SK-N-SH treated with all-trans-retinoic acid at 6 μM for 48 hours (cell line): ENCODE data around the gene PEAK3.

ENCODE experiments used
- ATAC-seq: fragments of 200-7000 bp; cut with Tn5 transposase; 3 replicates; pipeline ENCODE4 v1.9.1; 2020; ENCODE audit warnings: mild to moderate bottlenecking, moderate library complexity
- ARNTL ChIP-seq: fragments of 450-650 bp; formaldehyde crosslinking; IDR thresholded peaks from 2 replicates; pipeline ENCODE4 v1.5.0; 2020; ENCODE audit warnings: low read depth, mild to moderate bottlenecking, moderate library complexity, borderline replicate concordance
- BACH2 ChIP-seq: fragments of 250-450 bp; sonication (Bioruptor Pico); IDR thresholded peaks from 2 replicates; pipeline ENCODE4 v1.9.0; 2021; ENCODE audit warnings: mild to moderate bottlenecking, borderline replicate concordance
- CREB5 ChIP-seq: fragments of 250-450 bp; sonication (Bioruptor Pico); IDR thresholded peaks from 2 replicates; pipeline ENCODE4 v1.5.1; 2020; ENCODE audit warnings: low read depth, mild to moderate bottlenecking, moderate library complexity
- CSDC2 ChIP-seq: fragments of 250-450 bp; sonication (Bioruptor Pico); IDR thresholded peaks from 2 replicates; pipeline ENCODE4 v1.5.0; 2020; ENCODE audit warnings: mild to moderate bottlenecking, moderate library complexity
- ISL1 ChIP-seq: fragments of 250-450 bp; sonication (Bioruptor Pico); IDR thresholded peaks from 2 replicates; pipeline ENCODE4 v2.1.2; 2022; ENCODE audit warnings: mild to moderate bottlenecking, moderate library complexity
- OSR1 ChIP-seq: fragments of 250-450 bp; sonication (Bioruptor Pico); IDR thresholded peaks from 2 replicates; pipeline ENCODE4 v1.8.0; 2022; ENCODE audit warnings: moderate library complexity, mild to moderate bottlenecking, inconsistent platforms
- POU6F1 ChIP-seq: fragments of 250-450 bp; sonication (Bioruptor Pico); IDR thresholded peaks from 2 replicates; pipeline ENCODE4 v1.8.0; 2021; ENCODE audit warnings: low read depth, mild to moderate bottlenecking, moderate library complexity, borderline replicate concordance
- PPARA ChIP-seq: fragments of 250-450 bp; sonication (Bioruptor Pico); IDR thresholded peaks from 2 replicates; pipeline ENCODE4 v1.5.0; 2020; ENCODE audit warnings: mild to moderate bottlenecking, borderline replicate concordance
- RARB ChIP-seq: fragments of 250-450 bp; sonication (Bioruptor Pico); IDR thresholded peaks from 2 replicates; pipeline ENCODE4 v1.8.0; 2021; ENCODE audit warnings: mild to moderate bottlenecking, moderate library complexity
- SNAI2 ChIP-seq: fragments of 250-450 bp; sonication (Bioruptor Pico); IDR thresholded peaks from 2 replicates; pipeline ENCODE4 v1.5.0; 2020; ENCODE audit warnings: mild to moderate bottlenecking, moderate library complexity
- TCF4 ChIP-seq: fragments of 250-450 bp; sonication (Bioruptor Pico); IDR thresholded peaks from 2 replicates; pipeline ENCODE4 v1.8.0; 2021; ENCODE audit warnings: mild to moderate bottlenecking, moderate library complexity, borderline replicate concordance
- TOX ChIP-seq: fragments of 250-450 bp; sonication (Bioruptor Pico); IDR thresholded peaks from 2 replicates; pipeline ENCODE4 v1.8.0; 2021; ENCODE audit warnings: mild to moderate bottlenecking, moderate library complexity, borderline replicate concordance
- ZC3H10 ChIP-seq: fragments of 250-450 bp; sonication (Bioruptor Pico); IDR thresholded peaks from 2 replicates; pipeline ENCODE4 v1.5.1; 2021; ENCODE audit warnings: mild to moderate bottlenecking, moderate library complexity
- ZFP3 ChIP-seq: fragments of 250-450 bp; sonication (Bioruptor Pico); IDR thresholded peaks from 2 replicates; pipeline ENCODE4 v1.5.0; 2020; ENCODE audit warnings: mild to moderate bottlenecking, moderate library complexity
- ZNF565 ChIP-seq: fragments of 450-650 bp; formaldehyde crosslinking; conservative IDR thresholded peaks from 2 replicates; pipeline ENCODE4 v1.5.0; 2020; ENCODE audit warnings: low read depth, mild to moderate bottlenecking, moderate library complexity
- ZNF70 ChIP-seq: fragments of 450-650 bp; formaldehyde crosslinking; IDR thresholded peaks from 2 replicates; pipeline ENCODE4 v1.5.0; 2020; ENCODE audit warnings: mild to moderate bottlenecking, moderate library complexity
- ZNF8 ChIP-seq: fragments of 450-650 bp; formaldehyde crosslinking; IDR thresholded peaks from 2 replicates; pipeline ENCODE4 v1.5.0; 2020; ENCODE audit warnings: mild to moderate bottlenecking, moderate library complexity
- TF ChIP-seq, protein P1 (sequence below): fragments of 250-450 bp; sonication (Bioruptor Pico); IDR thresholded peaks from 2 replicates; pipeline ENCODE4 v1.8.0; 2020; ENCODE audit warnings: mild to moderate bottlenecking, moderate library complexity, borderline replicate concordance
- TF ChIP-seq, protein P2 (sequence below): fragments of 250-450 bp; sonication (Bioruptor Pico); IDR thresholded peaks from 2 replicates; pipeline ENCODE4 v1.5.1; 2021; ENCODE audit warnings: mild to moderate bottlenecking, moderate library complexity
- TF ChIP-seq, protein P3 (sequence below): fragments of 250-450 bp; sonication (Bioruptor Pico); IDR thresholded peaks from 2 replicates; pipeline ENCODE4 v1.5.0; 2020; ENCODE audit warnings: mild to moderate bottlenecking, moderate library complexity

PEAK3 gene

GRCh38 chr19:2244125-2244411, 37.9 kb downstream of the PEAK3 start:
- TF ChIP-seq, protein P1, sequence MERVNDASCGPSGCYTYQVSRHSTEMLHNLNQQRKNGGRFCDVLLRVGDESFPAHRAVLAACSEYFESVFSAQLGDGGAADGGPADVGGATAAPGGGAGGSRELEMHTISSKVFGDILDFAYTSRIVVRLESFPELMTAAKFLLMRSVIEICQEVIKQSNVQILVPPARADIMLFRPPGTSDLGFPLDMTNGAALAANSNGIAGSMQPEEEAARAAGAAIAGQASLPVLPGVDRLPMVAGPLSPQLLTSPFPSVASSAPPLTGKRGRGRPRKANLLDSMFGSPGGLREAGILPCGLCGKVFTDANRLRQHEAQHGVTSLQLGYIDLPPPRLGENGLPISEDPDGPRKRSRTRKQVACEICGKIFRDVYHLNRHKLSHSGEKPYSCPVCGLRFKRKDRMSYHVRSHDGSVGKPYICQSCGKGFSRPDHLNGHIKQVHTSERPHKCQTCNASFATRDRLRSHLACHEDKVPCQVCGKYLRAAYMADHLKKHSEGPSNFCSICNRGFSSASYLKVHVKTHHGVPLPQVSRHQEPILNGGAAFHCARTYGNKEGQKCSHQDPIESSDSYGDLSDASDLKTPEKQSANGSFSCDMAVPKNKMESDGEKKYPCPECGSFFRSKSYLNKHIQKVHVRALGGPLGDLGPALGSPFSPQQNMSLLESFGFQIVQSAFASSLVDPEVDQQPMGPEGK, result no peak
- no peak for TF ChIP-seq POU6F1 (CRISPR knock-in tag)
- no peak for TF ChIP-seq OSR1 (CRISPR knock-in tag)
- TF ChIP-seq CREB5 (CRISPR knock-in tag), result no peak
- no peak for TF ChIP-seq ZNF8
- TF ChIP-seq SNAI2 (CRISPR knock-in tag), result no peak
- no peak for TF ChIP-seq ZC3H10
- TF ChIP-seq TOX (CRISPR knock-in tag), result no peak
- no peak for TF ChIP-seq RARB (CRISPR knock-in tag)
- TF ChIP-seq ARNTL (CRISPR knock-in tag), result no peak
- TF ChIP-seq PPARA (CRISPR knock-in tag), result no peak
- TF ChIP-seq ISL1, result no peak
- TF ChIP-seq, protein P2, sequence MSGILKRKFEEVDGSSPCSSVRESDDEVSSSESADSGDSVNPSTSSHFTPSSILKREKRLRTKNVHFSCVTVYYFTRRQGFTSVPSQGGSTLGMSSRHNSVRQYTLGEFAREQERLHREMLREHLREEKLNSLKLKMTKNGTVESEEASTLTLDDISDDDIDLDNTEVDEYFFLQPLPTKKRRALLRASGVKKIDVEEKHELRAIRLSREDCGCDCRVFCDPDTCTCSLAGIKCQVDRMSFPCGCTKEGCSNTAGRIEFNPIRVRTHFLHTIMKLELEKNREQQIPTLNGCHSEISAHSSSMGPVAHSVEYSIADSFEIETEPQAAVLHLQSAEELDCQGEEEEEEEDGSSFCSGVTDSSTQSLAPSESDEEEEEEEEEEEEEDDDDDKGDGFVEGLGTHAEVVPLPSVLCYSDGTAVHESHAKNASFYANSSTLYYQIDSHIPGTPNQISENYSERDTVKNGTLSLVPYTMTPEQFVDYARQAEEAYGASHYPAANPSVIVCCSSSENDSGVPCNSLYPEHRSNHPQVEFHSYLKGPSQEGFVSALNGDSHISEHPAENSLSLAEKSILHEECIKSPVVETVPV (CRISPR knock-in tag), result no peak
- TF ChIP-seq TCF4, result no peak
- TF ChIP-seq CSDC2, result no peak
- TF ChIP-seq ZFP3 (CRISPR knock-in tag), result no peak

GRCh38 chr19:2243274-2244124, 38.5 kb downstream of the PEAK3 start:
- no peak for TF ChIP-seq CREB5 (CRISPR knock-in tag)
- no peak for TF ChIP-seq RARB (CRISPR knock-in tag)
- TF ChIP-seq BACH2 (CRISPR knock-in tag), result no peak
- no peak for TF ChIP-seq ZNF565
- TF ChIP-seq ZNF70 (CRISPR knock-in tag), result 0 out of 2 replicates have a peak, but pooled peaks have one; percentile 10
- TF ChIP-seq ISL1, result no peak
- TF ChIP-seq ARNTL (CRISPR knock-in tag), result no peak
- TF ChIP-seq, protein P2 (CRISPR knock-in tag), result no peak
- TF ChIP-seq ZFP3 (CRISPR knock-in tag), result no peak
- TF ChIP-seq POU6F1 (CRISPR knock-in tag), result no peak
- TF ChIP-seq, protein P3, sequence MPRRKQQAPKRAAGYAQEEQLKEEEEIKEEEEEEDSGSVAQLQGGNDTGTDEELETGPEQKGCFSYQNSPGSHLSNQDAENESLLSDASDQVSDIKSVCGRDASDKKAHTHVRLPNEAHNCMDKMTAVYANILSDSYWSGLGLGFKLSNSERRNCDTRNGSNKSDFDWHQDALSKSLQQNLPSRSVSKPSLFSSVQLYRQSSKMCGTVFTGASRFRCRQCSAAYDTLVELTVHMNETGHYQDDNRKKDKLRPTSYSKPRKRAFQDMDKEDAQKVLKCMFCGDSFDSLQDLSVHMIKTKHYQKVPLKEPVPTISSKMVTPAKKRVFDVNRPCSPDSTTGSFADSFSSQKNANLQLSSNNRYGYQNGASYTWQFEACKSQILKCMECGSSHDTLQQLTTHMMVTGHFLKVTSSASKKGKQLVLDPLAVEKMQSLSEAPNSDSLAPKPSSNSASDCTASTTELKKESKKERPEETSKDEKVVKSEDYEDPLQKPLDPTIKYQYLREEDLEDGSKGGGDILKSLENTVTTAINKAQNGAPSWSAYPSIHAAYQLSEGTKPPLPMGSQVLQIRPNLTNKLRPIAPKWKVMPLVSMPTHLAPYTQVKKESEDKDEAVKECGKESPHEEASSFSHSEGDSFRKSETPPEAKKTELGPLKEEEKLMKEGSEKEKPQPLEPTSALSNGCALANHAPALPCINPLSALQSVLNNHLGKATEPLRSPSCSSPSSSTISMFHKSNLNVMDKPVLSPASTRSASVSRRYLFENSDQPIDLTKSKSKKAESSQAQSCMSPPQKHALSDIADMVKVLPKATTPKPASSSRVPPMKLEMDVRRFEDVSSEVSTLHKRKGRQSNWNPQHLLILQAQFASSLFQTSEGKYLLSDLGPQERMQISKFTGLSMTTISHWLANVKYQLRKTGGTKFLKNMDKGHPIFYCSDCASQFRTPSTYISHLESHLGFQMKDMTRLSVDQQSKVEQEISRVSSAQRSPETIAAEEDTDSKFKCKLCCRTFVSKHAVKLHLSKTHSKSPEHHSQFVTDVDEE, result peak; percentile 71; the same call in 1 of the 2 replicates
- TF ChIP-seq PPARA (CRISPR knock-in tag), result no peak
- TF ChIP-seq TCF4, result peak; percentile 91; the same call in 1 of the 2 replicates
- TF ChIP-seq ZC3H10, result no peak
- peak; percentile 5; the same call in 1 of the 3 replicates for ATAC-seq

More at GRCh38 chr19:2244125-2244411, 37.9 kb downstream of the PEAK3 start:
- ATAC-seq, result no peak
